DMS153 (cell line): Measurements from ENCODE around the gene DBNDD1.

Source experiments
- DNase-seq: peaks from one replicate; lab custom pipeline; 2025; lab: John Stamatoyannopoulos, UW

Gene DBNDD1

GRCh38 chr16:90035902-90036301 is 16.6 kb upstream of the DBNDD1 start:
- no peak for DNase-seq

DNA sequence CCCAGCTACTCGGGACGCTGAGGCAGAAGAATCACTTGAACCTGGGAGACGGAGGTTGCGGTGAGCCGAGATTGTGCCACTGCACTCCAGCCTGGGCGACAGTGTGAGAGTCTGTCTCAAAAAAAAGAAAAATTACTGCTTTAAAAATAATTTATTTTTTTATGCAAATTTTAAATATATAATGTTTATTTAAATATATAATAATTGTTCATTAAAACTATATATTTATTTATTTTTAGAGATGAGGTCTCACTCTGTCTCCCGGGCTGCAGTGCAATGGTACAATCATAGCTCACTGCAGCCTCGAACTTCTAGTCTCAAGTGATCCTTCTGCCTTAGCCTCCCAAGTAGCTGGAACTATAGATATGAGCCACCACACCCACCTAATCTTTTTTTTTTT is 15.2 kb upstream of the DBNDD1 start:
- no peak for DNase-seq

- no peak for DNase-seq
Measured at GRCh38 chr16:90033387-90033786, 14.1 kb upstream of the DBNDD1 start.

DNA sequence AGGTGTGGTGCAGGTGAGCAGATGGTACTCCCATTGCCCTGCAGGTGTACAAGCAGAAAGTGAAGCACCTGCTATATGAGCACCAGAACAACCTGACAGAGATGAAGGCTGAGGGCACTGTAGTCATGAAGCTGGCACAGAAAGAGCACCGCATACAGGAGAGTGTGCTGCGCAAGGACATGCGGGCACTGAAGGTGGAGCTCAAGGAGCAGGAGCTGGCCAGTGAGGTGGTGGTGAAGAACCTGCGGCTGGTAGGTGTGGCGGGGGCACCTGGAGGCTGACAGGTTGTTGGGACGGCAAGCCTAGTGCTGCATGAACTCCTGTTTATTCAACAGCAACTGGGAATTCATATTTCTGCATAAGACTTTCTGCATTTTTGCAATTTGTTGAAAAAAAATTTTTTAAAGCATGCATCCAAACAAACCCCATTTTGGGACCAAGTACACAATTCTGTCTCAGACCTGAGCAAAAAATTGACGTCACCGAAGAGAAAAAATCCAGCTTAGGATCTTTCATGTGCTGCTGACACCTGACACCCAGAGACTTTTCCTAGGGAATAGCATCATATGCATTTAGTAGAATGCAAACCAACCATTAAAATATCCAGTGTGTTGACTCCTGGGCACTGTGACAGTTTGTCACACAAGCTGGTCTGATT is 13.5 kb upstream of the DBNDD1 start:
- DNase-seq, result no peak

DNA sequence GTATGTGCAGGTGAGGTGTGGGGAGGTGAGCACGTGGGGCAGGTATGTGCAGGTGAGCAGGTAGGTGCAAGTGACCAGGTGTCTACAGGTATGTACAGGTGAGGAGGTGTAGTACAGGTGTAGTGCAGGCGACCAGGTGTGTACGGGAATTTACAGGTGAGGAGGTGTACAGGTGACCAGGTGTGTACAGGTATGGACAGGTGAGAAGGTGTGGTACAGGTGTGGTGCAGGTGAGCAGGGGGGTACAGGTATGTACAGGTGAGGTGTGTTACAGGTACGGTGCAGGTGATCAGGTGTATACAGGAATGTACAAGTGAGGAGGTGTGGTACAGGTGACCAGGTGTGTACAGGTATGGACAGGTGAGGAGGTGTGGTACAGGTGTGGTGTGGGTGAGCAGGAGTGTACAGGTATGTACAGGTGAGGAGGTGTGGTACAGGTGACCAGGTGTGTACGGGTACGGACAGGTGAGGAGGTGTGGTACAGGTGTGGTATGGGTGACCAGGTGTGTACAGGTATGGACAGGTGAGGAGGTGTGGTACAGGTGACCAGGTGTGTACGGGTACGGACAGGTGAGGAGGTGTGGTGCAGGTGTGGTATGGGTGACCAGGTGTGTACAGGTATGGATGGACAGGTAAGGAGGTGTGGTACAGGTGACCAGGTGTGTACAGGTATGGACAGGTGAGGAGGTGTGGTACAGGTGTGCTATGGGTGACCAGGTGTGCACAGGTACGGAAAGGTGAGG is 12.8 kb upstream of the DBNDD1 start:
- DNase-seq, result no peak

GRCh38 chr16:90031186-90031930 is 12.1 kb upstream of the DBNDD1 start:
- DNase-seq, result no peak

GRCh38 chr16:90028985-90029384 is 9.7 kb upstream of the DBNDD1 start:
- DNase-seq, result no peak

DNA sequence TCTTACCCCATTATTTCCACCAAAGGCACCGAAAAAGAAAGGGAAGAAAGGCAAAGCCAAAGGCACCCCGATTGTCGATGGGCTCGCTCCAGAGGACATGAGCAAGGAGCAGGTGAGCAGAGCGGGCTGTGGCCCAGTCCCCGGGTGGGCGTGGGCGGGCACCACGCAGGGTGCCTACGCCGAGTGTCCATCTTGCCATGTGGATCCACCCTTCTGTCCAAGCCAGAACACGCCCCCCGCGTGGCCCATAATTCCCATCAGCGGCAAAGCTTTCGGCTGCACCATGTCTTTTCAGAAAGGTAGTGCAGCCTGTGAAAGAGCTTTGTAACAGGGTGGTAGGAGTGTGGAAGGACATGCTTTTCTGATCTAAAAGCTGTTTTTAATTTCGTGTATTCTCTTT is 8.4 kb upstream of the DBNDD1 start:
- no peak for DNase-seq

- DNase-seq, result no peak
Measured at GRCh38 chr16:90026135-90026534, 6.9 kb upstream of the DBNDD1 start.

DNA sequence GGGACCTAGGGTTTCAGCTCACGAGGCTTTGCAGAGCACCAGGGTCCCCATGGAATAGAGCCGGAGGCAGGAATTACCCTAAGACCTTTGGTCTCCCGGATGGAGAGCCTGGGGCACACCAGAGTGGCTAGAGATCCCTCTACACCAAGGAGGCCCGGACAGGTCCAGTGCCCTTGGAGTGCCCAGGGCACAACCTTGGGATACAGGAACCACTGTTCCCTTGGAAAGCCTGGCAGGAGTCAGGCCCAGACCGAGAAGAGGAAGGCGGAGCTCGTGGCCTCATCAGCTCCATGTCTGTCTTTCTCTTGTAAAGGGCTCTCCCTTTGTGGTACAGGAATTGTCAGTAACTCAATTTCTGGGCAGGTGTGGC is 3.8 kb upstream of the DBNDD1 start:
- no peak for DNase-seq

- peak; percentile 84 for DNase-seq
Measured at GRCh38 chr16:90022209-90023077, 3.2 kb upstream of the DBNDD1 start.

- DNase-seq, result no peak
Measured at GRCh38 chr16:90020838-90021382, 1.7 kb upstream of the DBNDD1 start.

GRCh38 chr16:90020260-90020837 is 1.1 kb upstream of the DBNDD1 start:
- peak; percentile 9 for DNase-seq

DNA sequence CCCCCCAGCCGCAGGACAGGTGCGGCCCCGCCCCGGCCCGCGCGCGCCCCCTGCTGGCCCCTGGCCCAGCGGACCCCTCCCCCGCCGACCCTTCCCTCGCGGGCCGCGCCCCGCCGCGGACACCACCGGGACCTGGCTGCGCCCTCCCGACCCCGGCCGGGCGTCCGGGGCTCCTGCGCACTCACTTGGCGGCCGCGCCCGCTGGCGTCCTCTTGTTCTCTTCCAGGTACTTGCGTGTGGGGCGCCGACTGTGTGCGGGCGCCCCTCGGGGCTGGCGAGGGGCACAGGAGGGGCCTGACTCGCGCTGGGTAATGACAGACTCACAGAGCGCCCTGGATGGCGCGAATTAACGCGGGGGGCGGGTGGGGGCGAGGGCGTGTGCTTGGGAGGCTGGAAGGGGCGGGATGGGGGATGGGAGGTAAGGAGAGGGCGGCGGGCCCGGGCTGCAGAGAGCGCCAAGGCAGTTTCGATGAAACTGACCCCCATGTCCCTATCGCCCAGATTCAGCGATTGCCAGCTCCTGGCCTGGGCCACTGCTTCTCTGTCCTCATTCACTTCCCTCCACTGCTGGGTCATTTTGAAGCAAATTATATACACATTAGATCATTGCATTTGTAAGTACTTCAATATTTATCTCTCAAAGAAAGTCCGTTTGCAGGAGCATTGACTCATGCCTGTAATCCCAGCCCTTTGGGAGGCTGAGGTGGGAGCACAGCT is 445 bp upstream of the DBNDD1 start:
- no peak for DNase-seq

DNA sequence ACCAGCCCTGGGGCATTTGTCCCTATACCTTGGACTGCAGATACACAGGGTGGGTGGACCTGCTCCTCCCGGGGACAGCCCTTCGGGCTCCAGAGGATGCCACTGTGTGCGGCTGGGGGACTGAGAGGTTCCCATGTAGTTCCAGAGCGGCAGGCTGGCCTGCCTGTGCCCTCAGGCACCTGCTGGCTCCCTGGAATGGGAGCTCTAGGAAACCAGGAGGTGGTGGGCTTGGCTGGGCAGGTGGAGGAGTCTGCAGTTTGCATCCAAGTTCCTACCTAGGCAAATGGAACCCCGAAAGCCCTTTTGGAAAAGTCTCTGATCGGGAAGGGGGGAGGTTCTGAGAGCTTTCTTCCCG is 982 bp downstream of the DBNDD1 start:
- DNase-seq, result no peak

- DNase-seq, result no peak
Measured at GRCh38 chr16:90016339-90016950, 2.8 kb downstream of the DBNDD1 start.

- no peak for DNase-seq
Measured at GRCh38 chr16:90015586-90016338, 3.5 kb downstream of the DBNDD1 start.

- DNase-seq, result no peak
Measured at GRCh38 chr16:90012991-90013745, 6.1 kb downstream of the DBNDD1 start.

DNA sequence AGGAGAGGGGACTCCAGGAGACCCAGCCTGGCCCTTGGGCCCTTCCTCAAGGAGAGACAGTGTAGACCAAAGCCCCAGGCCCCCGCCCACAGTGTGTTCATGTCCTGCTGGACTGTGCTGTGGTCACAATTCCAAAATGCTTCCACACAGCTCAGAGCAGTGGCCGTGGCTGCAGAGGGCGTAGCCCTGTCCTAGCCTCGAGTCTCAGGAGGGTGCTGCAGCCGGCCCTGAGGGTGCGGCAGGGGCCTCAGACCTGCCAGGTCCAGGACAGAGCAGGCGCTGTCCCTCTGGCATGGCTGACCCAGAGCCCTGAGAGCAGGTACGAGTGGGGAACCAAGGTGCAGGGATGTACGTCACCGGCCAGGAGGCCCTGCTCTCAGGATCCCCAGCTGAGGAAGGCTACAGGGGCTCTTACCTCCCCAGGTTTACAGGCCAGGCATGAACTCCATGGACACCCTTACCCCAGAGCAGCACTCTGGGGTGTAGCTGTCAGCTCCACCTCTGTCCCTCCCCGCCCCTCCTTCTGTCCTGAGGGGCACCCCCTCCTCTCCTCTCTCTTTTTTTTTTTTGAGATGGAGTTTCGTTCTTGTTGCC is 7.3 kb downstream of the DBNDD1 start:
- DNase-seq, result no peak
